HCT116 (cell line): ENCODE data around the gene CRACR2A. TPM values are rescaled to one million over a fixed set of nuclear protein-coding genes. Genes with fewer than 3 reads are reported as not detected.

Experiments
- ATAC-seq: fragments of 200-7000 bp; cut with Tn5 transposase; 2 replicates; pipeline ENCODE4 v1.9.1; 2020; ENCODE audit warnings: mild to moderate bottlenecking, moderate library complexity
- BruUV-seq: library from RNA; stranded (reverse); fragments of 400-500 nt; replicated peaks from 2 replicates; lab custom pipeline; 2021; lab: Mats Ljungman, UMichigan
- CTCF ChIA-PET: fragments of 300-600 bp; sonication (Branson Sonifier 250); formaldehyde crosslinking; loops from one replicate; lab custom pipeline; 2021; ENCODE audit warnings: antibody characterized with exemption; lab: Charles Lee
- POLR2A ChIA-PET: fragments of 300-600, 350-600 bp; sonication (Branson Sonifier 250); formaldehyde crosslinking; loops from one replicate; lab custom pipeline; 2021; ENCODE audit warnings: antibody characterized with exemption; lab: Charles Lee
- RAD21 ChIA-PET, 2 experiments: fragments of 300-600 bp; sonication (Branson Sonifier 250); formaldehyde crosslinking; loops; one replicate each; lab custom pipeline; 2023; ENCODE audit warnings: low total read pairs in 2 of 2; ENCODE audit not compliant: uncharacterized antibody in 2 of 2, unreplicated experiment in 2 of 2, low non-redundant PET in 1 of 2; lab: Charles Lee
- DNase-seq: peaks from one replicate; pipeline ENCODE4 v3.0.0-alpha.2; 2010; ENCODE audit warnings: low read depth, low spot score
- H2AFZ ChIP-seq: fragments of 200-600 bp; shearing (Covaris generic), sonication (generic); 2 replicates; pipeline ENCODE4 v1.6.1; 2017; ENCODE audit warnings: low read depth, mixed run types, mixed read lengths, antibody characterized with exemption, low read length; ENCODE audit not compliant: poor library complexity, severe bottlenecking
- H3K27ac ChIP-seq: 2 replicates; pipeline ENCODE4 v1.5.1; 2012; ENCODE audit warnings: low read depth, low read length
- H3K27me3 ChIP-seq: fragments of 200-600 bp; sonication (generic); 2 replicates; pipeline ENCODE4 v1.6.1; 2016; ENCODE audit warnings: mixed run types, low read length, mixed read lengths; ENCODE audit not compliant: insufficient read depth
- H3K36me3 ChIP-seq, 2 experiments: fragments of 200-500 bp in 1 of 2; fragments of 200-600 bp in 1 of 2; sonication (Bioruptor generic) in 1 of 2; sonication (generic) in 1 of 2; 2 replicates each; pipeline versions ENCODE4 v1.5.1 to v1.6.1; 2014 to 2016; ENCODE audit warnings: low read length in 2 of 2, inconsistent platforms in 1 of 2, mixed read lengths in 1 of 2, mixed run types in 1 of 2; ENCODE audit not compliant: insufficient read depth in 2 of 2, control insufficient read depth in 1 of 2
- H3K4me1 ChIP-seq, 2 experiments: fragments of 200-600 bp in 1 of 2; sonication (generic) in 1 of 2; 2 replicates each; pipeline versions ENCODE4 v1.5.1 to v1.6.1; 2012 to 2017; ENCODE audit warnings: low read length in 2 of 2, inconsistent platforms in 1 of 2, mild to moderate bottlenecking in 1 of 2, mixed read lengths in 1 of 2, mixed run types in 1 of 2, moderate library complexity in 1 of 2; ENCODE audit not compliant: insufficient read depth in 2 of 2, control insufficient read depth in 1 of 2
- H3K4me2 ChIP-seq: fragments of 200-600 bp; sonication (generic); 2 replicates; pipeline ENCODE4 v1.6.1; 2017; ENCODE audit warnings: mixed run types, low read length, mixed read lengths
- H3K4me3 ChIP-seq, 2 experiments: fragments of 200-600 bp in 1 of 2; sonication (generic) in 1 of 2; replicated peaks in 1 of 2; 2 replicates each; pipeline ENCODE4 v1.5.1; 2011 to 2016; ENCODE audit warnings: low read length in 2 of 2, control low read depth in 1 of 2, low read depth in 1 of 2, mild to moderate bottlenecking in 1 of 2, mixed read lengths in 1 of 2, mixed run types in 1 of 2
- H3K79me2 ChIP-seq: fragments of 200-600 bp; sonication (generic); 2 replicates; pipeline ENCODE4 v1.6.1; 2017; ENCODE audit warnings: mild to moderate bottlenecking, mixed run types, low read length, moderate library complexity, mixed read lengths; ENCODE audit not compliant: insufficient read depth
- H3K9ac ChIP-seq: fragments of 200-600 bp; sonication (generic); 2 replicates; pipeline ENCODE4 v1.6.1; 2016; ENCODE audit warnings: low read length, mixed read lengths
- H3K9me2 ChIP-seq: fragments of 200-600 bp; sonication (generic), shearing (Covaris generic); 2 replicates; pipeline ENCODE4 v1.6.1; 2017; ENCODE audit warnings: mixed run types, mild to moderate bottlenecking, moderate library complexity; ENCODE audit not compliant: insufficient read depth
- H3K9me3 ChIP-seq, 2 experiments: fragments of 200-500 bp in 1 of 2; fragments of 200-600 bp in 1 of 2; sonication (Bioruptor generic) in 1 of 2; sonication (generic) in 1 of 2; 2 replicates each; pipeline ENCODE4 v1.6.1; 2014 to 2017; ENCODE audit warnings: low read length in 2 of 2, mixed read lengths in 2 of 2, inconsistent platforms in 1 of 2, low read depth in 1 of 2, mild to moderate bottlenecking in 1 of 2, mixed run types in 1 of 2, moderate library complexity in 1 of 2; ENCODE audit not compliant: control insufficient read depth in 1 of 2, insufficient read depth in 1 of 2
- H4K20me1 ChIP-seq: fragments of 200-600 bp; sonication (generic), shearing (Covaris generic); 2 replicates; pipeline ENCODE4 v1.6.1; 2017; ENCODE audit warnings: mixed run types, mild to moderate bottlenecking, moderate library complexity; ENCODE audit not compliant: insufficient read depth
- ATF3 ChIP-seq: IDR thresholded peaks from 2 replicates; pipeline ENCODE4 v1.6.1; 2012
- EGR1 ChIP-seq: IDR thresholded peaks from 2 replicates; pipeline ENCODE4 v1.6.1; 2012; ENCODE audit warnings: low read depth
- EZH2phosphoT487 ChIP-seq: fragments of 200-600 bp; IDR thresholded peaks from 2 replicates; pipeline ENCODE4 v1.6.1; 2018; ENCODE audit warnings: antibody characterized with exemption, borderline replicate concordance
- FOSL1 ChIP-seq: IDR thresholded peaks from 2 replicates; pipeline ENCODE4 v1.6.1; 2012; ENCODE audit warnings: low read depth
- JUND ChIP-seq: IDR thresholded peaks from 2 replicates; pipeline ENCODE4 v1.6.1; 2012
- MAX ChIP-seq: IDR thresholded peaks from 2 replicates; pipeline ENCODE4 v1.6.1; 2012
- POLR2AphosphoS5 ChIP-seq: IDR thresholded peaks from 2 replicates; pipeline ENCODE4 v1.6.1; 2011; ENCODE audit warnings: mild to moderate bottlenecking, low read depth, low read length, moderate library complexity
- RAD21 ChIP-seq: IDR thresholded peaks from 2 replicates; pipeline ENCODE4 v1.6.1; 2012; ENCODE audit warnings: low read depth, mild to moderate bottlenecking
- REST ChIP-seq: IDR thresholded peaks from 2 replicates; pipeline ENCODE4 v1.6.1; 2012; ENCODE audit warnings: low read depth
- SIN3A ChIP-seq: IDR thresholded peaks from 2 replicates; pipeline ENCODE4 v1.6.1; 2012; ENCODE audit warnings: low read depth
- SP1 ChIP-seq: IDR thresholded peaks from 2 replicates; pipeline ENCODE4 v1.6.1; 2012; ENCODE audit warnings: low read depth
- TCF7L2 ChIP-seq: IDR thresholded peaks from 2 replicates; pipeline ENCODE4 v1.7.0; 2011; ENCODE audit warnings: borderline replicate concordance, inconsistent platforms; ENCODE audit not compliant: insufficient read depth, insufficient read length; ENCODE audit errors: extremely low read depth
- YY1 ChIP-seq: IDR thresholded peaks from 2 replicates; pipeline ENCODE4 v1.6.1; 2011; ENCODE audit warnings: low read length, low read depth, moderate library complexity, mild to moderate bottlenecking; ENCODE audit not compliant: insufficient replicate concordance; ENCODE audit errors: extremely low read depth
- ZNF274 ChIP-seq: fragments of 200-500 bp; sonication (Bioruptor generic); IDR thresholded peaks from 2 replicates; pipeline ENCODE4 v1.6.1; 2014; ENCODE audit warnings: mild to moderate bottlenecking, low read depth, low read length, inconsistent platforms
- intact Hi-C: fragments of 100-400 bp; cut with micrococcal nuclease; formaldehyde crosslinking; loops from 2 replicates; pipeline ENCODE4 v1.10.0; 2022
- total RNA-seq: library from RNA; stranded (reverse); gene quantifications from one replicate; pipeline ENCODE4 v1.2.1, GENCODE V29; 2021; ENCODE audit not compliant: unreplicated experiment

CRACR2A gene
- total RNA-seq, 1 experiment from 2014 or later: 18.4 TPM

GRCh38 chr12:3628629-3629028 lies 124.3 kb downstream of the CRACR2A start (continued):
- TF ChIP-seq REST (no peak), TCF7L2 (no peak), SIN3A (no peak), ATF3 (no peak)

- H4K20me1 ChIP-seq: no peaks in the 10 kb centered on the region
- no peaks in the 10 kb centered on the region for H3K79me2 ChIP-seq
- ChIA-PET RAD21 (no interaction called here), CTCF (no interaction called here), POLR2A (no interaction called here)
- no peak for DNase-seq
- no peak overlapping the region for H2AFZ ChIP-seq
- peaks cover 2 to 4% of the 10 kb centered on the region in 2 experiments; a peak in 2 of 4 replicates for H3K36me3 ChIP-seq
- no peak overlapping the region for H3K9ac ChIP-seq
- H3K9me2 ChIP-seq: no peaks in the 10 kb centered on the region
- H3K4me1 ChIP-seq: no peaks in the 10 kb centered on the region
- H3K4me3 ChIP-seq: no peak overlapping the region
- TF ChIP-seq YY1 (no peak), EGR1 (no peak), JUND (no peak), ZNF274 (no peak), RAD21 (no peak), SP1 (no peak), REST (no peak), POLR2AphosphoS5 (no peak), MAX (no peak), FOSL1 (no peak), ATF3 (no peak), EZH2phosphoT487 (no peak)
- H3K4me2 ChIP-seq: no peak overlapping the region
- H3K27ac ChIP-seq: no peak overlapping the region
- no TSS peak for BruUV-seq
- ATAC-seq: no peak
- intact Hi-C loops: no loop called here
- no peaks in the 10 kb centered on the region for H3K27me3 ChIP-seq
- no peaks in the 10 kb centered on the region for H3K9me3 ChIP-seq
These were observed 125.6 kb downstream of the CRACR2A start for GRCh38 chr12:3627336-3627735.
